COLO668 (cell line): ENCODE results near the gene MAST2.
A peak's percentile ranks its signal among the peaks of the same experiment; 100 is the strongest.
"Not testable (repeated sequence)": the region's sequence is repeated elsewhere in the genome, so short reads cannot be mapped to it uniquely, and the experiment has no call there.

Experiments used
- DNase-seq: peaks from one replicate; lab custom pipeline; 2025; ENCODE audit not compliant: unreplicated experiment; lab: John Stamatoyannopoulos, UW

The MAST2 gene

GRCh38 chr1:46057215-46057614 is 253.8 kb downstream of the MAST2 start:
- not testable (repeated sequence) for DNase-seq

GRCh38 chr1:46057781-46058180 is 254.4 kb downstream of the MAST2 start:
- DNase-seq, result no peak

DNA sequence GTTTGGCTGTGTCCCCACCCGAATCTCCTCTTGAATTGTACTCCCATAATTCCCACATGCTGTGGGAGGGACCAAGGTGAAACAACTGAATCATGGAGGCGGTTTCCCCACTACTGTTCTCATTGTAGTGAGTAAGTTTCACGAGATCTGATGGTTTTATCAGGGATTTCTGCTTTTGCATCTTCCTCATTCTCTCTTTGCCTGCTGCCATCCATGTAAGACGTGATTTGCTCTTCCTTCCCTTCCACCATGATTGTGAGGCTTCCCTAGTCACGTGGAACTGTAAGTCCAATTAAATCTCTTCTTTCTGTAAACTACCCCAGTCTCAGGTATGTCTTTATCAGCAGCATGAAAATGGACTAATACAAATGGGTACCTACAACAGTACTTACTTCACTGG is 255.5 kb downstream of the MAST2 start:
- DNase-seq, result no peak

- no peak for DNase-seq
Observed at GRCh38 chr1:46061146-46061545, 257.7 kb downstream of the MAST2 start.

DNA sequence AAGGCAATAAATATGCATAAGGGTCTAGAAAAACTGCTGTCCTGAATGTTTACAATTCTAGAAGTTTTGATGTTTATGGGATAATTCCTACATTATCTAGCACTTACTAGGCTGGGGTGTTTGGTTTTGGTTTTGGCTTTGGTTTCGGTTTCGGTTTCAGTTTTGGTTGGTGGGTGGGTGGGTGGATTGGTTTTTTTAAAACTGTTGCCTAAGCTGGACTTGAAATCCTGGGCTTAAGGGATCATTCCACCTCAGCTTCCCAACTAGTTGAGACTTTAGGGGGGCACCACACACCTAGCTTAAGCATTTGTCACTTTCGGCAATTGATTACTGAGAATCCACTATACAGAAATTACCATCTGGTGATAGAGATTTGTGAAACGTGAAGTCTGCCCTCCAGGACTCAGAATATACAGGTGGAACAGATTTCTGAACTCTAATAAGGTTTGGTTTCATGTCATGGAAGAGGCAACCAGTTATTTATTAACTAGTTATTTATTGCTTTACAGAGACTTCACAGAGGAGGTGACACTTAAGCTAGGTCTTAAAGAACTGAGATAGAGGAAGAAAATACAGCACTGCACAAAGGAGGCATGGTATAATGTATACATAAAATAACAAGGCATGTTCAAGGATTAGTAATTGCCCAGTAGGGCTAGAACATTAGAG is 259.4 kb downstream of the MAST2 start:
- DNase-seq, result peak; percentile 22

- DNase-seq, result no peak
Observed at GRCh38 chr1:46064708-46065107, 261.3 kb downstream of the MAST2 start.

- no peak for DNase-seq
Observed at GRCh38 chr1:46065405-46065804, 262.0 kb downstream of the MAST2 start.

DNA sequence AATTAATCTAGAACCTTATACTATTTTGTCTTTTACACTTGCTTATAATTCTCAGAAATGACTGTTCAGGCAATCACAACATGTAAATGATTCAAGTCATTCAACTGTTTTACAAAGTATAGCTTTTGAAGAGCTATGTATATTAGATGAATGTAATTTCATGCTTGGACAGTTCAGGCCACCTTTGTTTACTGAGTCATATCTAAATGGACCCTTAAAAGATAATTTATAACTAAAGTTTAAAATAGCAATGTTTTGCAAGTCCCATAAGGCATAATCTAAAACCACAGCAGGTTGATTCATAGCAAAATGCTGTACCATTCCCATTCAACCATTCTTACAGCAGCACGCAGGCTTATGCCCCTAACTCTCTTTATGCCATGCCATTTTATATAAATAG is 264.2 kb downstream of the MAST2 start:
- no peak for DNase-seq

GRCh38 chr1:46068525-46068924 is 265.1 kb downstream of the MAST2 start:
- no peak for DNase-seq

- DNase-seq, result no peak
Observed at GRCh38 chr1:46070164-46070814, 266.9 kb downstream of the MAST2 start.

DNA sequence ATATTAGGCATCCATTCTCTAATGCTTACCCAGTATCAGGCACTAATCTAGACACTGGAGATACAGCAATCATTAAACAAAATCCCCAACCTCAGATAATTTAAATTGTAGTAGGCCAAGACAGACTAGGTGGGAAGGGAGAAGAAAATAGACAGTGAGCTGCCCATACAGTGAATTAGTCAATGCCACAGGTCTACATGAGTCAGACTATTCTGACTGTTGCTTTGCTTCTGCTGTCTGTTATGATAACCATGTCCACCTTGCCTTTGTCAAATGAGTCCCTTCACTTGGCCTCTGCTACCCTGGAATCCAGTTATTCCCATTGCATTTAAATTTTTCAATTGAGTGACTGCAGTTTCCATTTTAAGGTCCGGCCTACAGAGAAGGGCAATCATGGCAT is 269.6 kb downstream of the MAST2 start:
- DNase-seq, result no peak

GRCh38 chr1:46076343-46076742 is 272.9 kb downstream of the MAST2 start:
- DNase-seq, result no peak

DNA sequence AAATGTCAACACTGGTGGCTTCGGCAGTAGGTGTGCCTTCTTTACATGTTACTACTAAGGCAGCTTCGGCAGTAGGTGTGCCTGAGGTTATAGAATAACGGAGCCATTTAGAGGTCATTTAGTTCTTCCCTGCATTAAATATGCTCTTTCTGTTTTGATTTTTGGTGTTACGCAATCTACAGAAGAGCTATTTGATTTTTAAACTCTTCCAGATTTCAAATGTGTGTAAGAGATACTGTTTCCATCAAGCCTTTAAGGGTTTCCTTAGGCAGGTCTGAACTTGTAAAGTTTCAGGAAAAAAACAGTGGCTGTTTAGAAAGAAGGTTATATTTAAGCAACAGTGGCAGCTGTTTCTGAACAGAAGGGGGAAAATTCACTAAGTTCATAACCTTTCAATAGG is 274.2 kb downstream of the MAST2 start:
- no peak for DNase-seq

DNA sequence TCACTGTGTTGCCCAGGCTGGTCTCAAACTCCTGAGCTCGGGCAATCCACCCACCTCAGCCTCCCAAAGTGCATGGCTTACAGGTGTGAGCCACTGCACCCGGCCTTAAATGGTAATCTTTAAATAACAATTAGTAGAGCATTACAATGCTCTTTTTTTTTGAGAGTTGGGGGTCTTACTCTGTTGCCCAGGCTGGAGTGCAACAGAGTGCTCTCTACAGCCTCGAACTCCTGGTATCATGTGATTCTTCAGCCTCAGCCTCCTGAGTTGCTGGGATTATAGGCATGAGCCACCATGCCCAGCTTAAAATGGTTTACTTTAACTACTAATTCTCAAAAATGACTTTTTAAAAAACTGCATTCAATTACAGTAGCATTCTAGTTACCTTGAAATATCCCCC is 276.8 kb downstream of the MAST2 start:
- no peak for DNase-seq

- no peak for DNase-seq
Observed at GRCh38 chr1:46081206-46081605, 277.8 kb downstream of the MAST2 start.

- no peak for DNase-seq
Observed at GRCh38 chr1:46081619-46082018, 278.2 kb downstream of the MAST2 start.

DNA sequence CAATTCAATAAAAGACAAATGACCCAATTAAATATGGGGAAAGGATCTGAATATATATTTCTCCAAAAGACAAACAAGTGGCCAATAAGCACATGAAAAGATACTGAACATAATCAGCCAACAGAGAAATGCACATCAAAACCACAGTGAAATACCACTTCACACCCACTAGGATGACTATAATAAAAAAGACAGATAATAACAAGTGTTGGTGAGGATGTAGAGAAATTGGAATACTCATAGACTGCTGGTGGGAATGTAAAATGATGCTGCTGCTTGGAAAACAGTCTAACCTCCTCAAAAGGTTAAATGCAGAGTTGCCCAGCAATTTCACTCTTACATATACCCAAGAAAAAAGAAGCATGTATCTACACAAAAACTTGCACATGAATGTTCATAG is 280.2 kb downstream of the MAST2 start:
- no peak for DNase-seq

DNA sequence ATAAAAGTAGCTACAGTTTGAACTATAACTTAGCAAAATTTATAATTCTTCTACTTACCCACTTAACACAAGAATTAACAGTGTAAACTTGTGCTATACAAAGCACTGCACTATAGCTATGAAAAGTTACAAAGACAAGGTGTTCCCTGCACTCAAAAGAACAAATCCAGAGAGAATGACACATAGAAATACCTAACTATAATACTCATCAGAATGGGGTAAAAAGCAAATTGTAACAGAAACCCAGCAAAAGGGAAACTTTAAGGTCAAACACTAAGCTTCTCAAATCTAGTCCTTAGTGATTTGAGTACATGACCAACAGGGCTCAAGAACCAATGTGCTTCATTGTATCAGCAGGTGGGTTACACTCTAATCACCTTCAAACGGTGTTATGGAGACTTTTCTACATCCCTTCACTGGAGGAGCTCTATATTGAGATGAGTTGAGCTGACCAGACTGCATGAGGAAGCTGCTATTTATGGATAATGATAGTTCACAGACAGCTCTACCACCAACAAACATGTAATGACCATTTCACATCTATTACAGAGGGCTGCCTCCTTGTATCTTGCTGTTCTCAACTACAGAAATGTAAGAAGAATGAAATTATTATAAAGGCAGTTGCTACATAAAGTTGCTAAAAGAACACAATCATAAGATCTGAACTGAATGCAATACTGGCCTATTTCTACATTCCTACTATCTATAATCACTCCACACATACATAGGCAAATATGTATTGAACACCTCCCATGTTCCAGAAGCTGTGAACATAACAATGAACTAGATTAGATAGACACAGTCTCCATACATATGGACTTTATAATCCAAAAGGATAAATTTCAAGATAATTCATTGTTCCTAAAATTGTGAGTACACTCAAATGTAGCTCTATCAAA is 281.4 kb downstream of the MAST2 start:
- no peak for DNase-seq
